A549 (cell line): ENCODE data around the gene LRRC74A. TPM values are rescaled to one million over a fixed set of nuclear protein-coding genes. Genes with fewer than 3 reads are reported as not detected.
A peak's percentile ranks its signal among the peaks of the same experiment; 100 is the strongest.

Experiments
- E2F6 ChIP-seq: IDR thresholded peaks from 2 replicates; pipeline ENCODE4 v1.6.1; 2012; ENCODE audit warnings: low read depth, borderline replicate concordance
- FOSL2 ChIP-seq, 2 experiments: fragments of 450-650 bp in 1 of 2; fragments of >200 bp in 1 of 2; sonication (Bioruptor Twin) in 1 of 2; formaldehyde crosslinking; IDR thresholded peaks; 2 replicates each; pipeline versions ENCODE4 v1.5.0 to v1.6.1; 2016 to 2020; ENCODE audit warnings: mild to moderate bottlenecking in 1 of 2, moderate library complexity in 1 of 2
- HOXB13 ChIP-seq: fragments of 250-450 bp; sonication (Bioruptor Pico); IDR thresholded peaks from 2 replicates; pipeline ENCODE4 v1.5.0; 2020; ENCODE audit warnings: low read depth, mild to moderate bottlenecking, moderate library complexity
- RAD21 ChIP-seq, 2 experiments: fragments of >200 bp in 1 of 2; sonication (Bioruptor Twin) in 1 of 2; formaldehyde crosslinking in 1 of 2; IDR thresholded peaks in 1 of 2; conservative IDR thresholded peaks in 1 of 2; 2 replicates in 1 of 2; 3 replicates in 1 of 2; pipeline ENCODE4 v1.6.1; 2012 to 2018; ENCODE audit warnings: inconsistent platforms in 1 of 2
- TFCP2L1 ChIP-seq: fragments of 250-450 bp; sonication (Bioruptor Pico); IDR thresholded peaks from 2 replicates; pipeline ENCODE4 v1.5.0; 2021; ENCODE audit warnings: mild to moderate bottlenecking
- ZSCAN20 ChIP-seq: fragments of 250-450 bp; sonication (Bioruptor Pico); IDR thresholded peaks from 2 replicates; pipeline ENCODE4 v1.8.0; 2022; ENCODE audit warnings: mild to moderate bottlenecking, moderate library complexity
- polyA plus RNA-seq, 4 experiments: library from polyadenylated mRNA; depleted of rRNA in 3 of 4; stranded (reverse); fragments of >200 nt; fragmentation: RNase III in 1 of 4; extraction: RNeasy Plus Mini Kit Qiagen cat#74134 plus additional on column Dnase treatment in 1 of 4; gene quantifications; 2 replicates in 3 of 4; 3 replicates in 1 of 4; pipeline ENCODE4 v1.2.3, GENCODE V29; 2011 to 2017

LRRC74A gene
- polyA plus RNA-seq, 2 of the 4 experiments (the other 2 are of a cell fraction): not detected

GRCh38 chr14:76918782-76919394, 92.7 kb downstream of the LRRC74A start (continued):
- TF ChIP-seq E2F6: peak; percentile 74
- no peak for TF ChIP-seq ZSCAN20 (CRISPR knock-in tag)
- TF ChIP-seq HOXB13: peak; percentile 42; the same call in 1 of the 2 replicates
- TF ChIP-seq TFCP2L1 (CRISPR knock-in tag): no peak
- peak; percentile 93 for TF ChIP-seq FOSL2 (IDR thresholded peaks at IDR 0.05)
- TF ChIP-seq FOSL2 (CRISPR knock-in tag; IDR thresholded peaks at IDR 0.05): peak; percentile 99
- peak; percentile 3 to 44; a peak in 2 of 5 replicates for TF ChIP-seq RAD21 (conservative IDR thresholded peaks at IDR 0.05 in 1 of 2, IDR thresholded peaks at IDR 0.05 in 1 of 2)
- TF ChIP-seq, all 56 proteins: peak for 20

Other genes starting within 250 kb of the LRRC74A start
- 2.1 and 3.1 TPM in 2 replicates for gene VASH1, start 64.9 kb upstream of the LRRC74A start, polyA plus RNA-seq (2011; rRNA removed)
- 4.0 to 6.0 TPM (median 5.1 TPM) in 3 replicates for gene VASH1, start 64.9 kb upstream of the LRRC74A start, polyA plus RNA-seq (2017; fragmentation: RNase III; extraction: RNeasy Plus Mini Kit Qiagen cat#74134 plus additional on column Dnase treatment)
- gene ANGEL1, start 13.5 kb upstream of the LRRC74A start, polyA plus RNA-seq (2011; rRNA removed): 17.6 and 22.2 TPM in 2 replicates
- 9.0 to 9.7 TPM (median 9.7 TPM) in 3 replicates for gene ANGEL1, start 13.5 kb upstream of the LRRC74A start, polyA plus RNA-seq (2017; fragmentation: RNase III; extraction: RNeasy Plus Mini Kit Qiagen cat#74134 plus additional on column Dnase treatment)
- 12.5 and 18.1 TPM in 2 replicates for gene IRF2BPL, start 202.3 kb downstream of the LRRC74A start, polyA plus RNA-seq (2011; rRNA removed)
- 20.1 to 31.0 TPM (median 28.3 TPM) in 3 replicates for gene IRF2BPL, start 202.3 kb downstream of the LRRC74A start, polyA plus RNA-seq (2017; fragmentation: RNase III; extraction: RNeasy Plus Mini Kit Qiagen cat#74134 plus additional on column Dnase treatment)